ENCODE measurements around the gene NOX3.
"Not testable (repeated sequence)": the region's sequence is repeated elsewhere in the genome, so short reads cannot be mapped to it uniquely, and the experiment has no call there.

The NOX3 gene

DNA sequence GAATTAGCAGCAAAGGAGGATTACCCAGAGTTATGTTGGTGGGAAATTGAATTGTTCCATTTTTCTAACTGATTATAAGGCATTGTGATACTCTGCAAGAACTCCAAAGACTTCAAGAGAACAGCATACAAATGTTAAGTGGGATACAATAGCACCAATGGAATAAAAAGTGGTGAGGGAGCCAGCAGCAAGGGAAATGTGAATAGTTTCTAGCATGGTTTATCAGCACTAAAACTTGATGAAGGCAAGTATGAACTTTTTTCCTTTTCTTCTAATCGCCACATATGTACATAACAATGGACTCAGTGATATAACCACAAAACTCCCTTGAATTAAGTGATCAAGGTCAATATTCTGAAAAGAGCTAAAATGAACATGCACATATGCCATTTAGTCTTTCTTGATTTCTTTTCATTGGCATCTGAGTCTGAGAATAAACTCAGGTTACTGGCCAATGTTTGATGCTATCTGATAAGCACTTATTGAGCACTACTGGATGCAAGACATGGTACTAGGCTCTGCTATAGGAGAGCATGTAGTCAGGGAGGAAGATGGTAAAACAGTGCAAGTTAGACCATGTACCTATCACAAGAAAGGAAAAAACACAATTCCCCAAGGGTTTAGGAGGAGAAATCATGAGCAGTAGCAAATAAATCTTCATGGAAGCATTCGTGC is 36.6 kb upstream of the NOX3 start:
- Histone ChIP-seq H3F3A (ENCODE audit: insufficient read depth, low read length) (no peaks in the 10 kb centered on the region), H2AFZ (ENCODE audit: low read length) (no peak overlapping the region), H3K9me2 (replicated peaks; ENCODE audit: insufficient read depth, low read length) (no peaks in the 10 kb centered on the region), H4K20me1 (ENCODE audit: insufficient read depth, low read length) (no peaks in the 10 kb centered on the region), H3K9ac (ENCODE audit: low read length) (no peak overlapping the region), H3K4me2 (ENCODE audit: low read depth, low read length) (no peak overlapping the region), H3K4me3 (ENCODE audit: low read length) (no peak overlapping the region), H3K9me3 (replicated peaks; ENCODE audit: insufficient read depth, low read length) (no peaks in the 10 kb centered on the region), H3K79me2 (ENCODE audit: low read length) (no peaks in the 10 kb centered on the region), H3K27me3 (replicated peaks; ENCODE audit: insufficient read depth, low read length) (no peaks in the 10 kb centered on the region), H3K27ac (ENCODE audit: low read length) (no peak overlapping the region), H3K4me1 (ENCODE audit: low read length) (no peaks in the 10 kb centered on the region), H3K36me3 (replicated peaks; ENCODE audit: insufficient read depth, low read length) (no peaks in the 10 kb centered on the region)
- TF ChIP-seq EZH2 (optimal IDR thresholded peaks at IDR 0.05; ENCODE audit: low read depth, low read length) = no peak
- no peak for DNase-seq

DNA sequence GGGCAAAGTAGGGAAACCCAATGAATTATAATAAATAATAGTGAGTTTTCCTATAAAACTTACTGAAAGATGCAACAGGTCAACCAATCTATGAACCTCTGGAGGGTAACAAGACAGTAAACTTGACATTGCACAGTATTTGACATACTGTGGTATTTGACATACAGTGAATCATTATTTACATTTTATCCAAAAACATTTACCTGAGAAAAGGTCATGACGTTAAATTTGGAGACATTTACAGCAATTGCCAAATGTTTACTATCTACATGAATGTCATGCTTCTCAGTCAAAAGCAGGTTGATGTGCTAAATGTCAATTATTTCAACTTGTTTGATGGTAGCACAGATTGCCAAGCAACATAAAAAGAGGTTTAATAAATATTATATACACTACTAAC is 35.8 kb upstream of the NOX3 start:
- Histone ChIP-seq H3K36me3 (replicated peaks; ENCODE audit: insufficient read depth, low read length) (no peaks in the 10 kb centered on the region), H3K9me3 (replicated peaks; ENCODE audit: insufficient read depth, low read length) (no peaks in the 10 kb centered on the region), H3K27me3 (replicated peaks; ENCODE audit: insufficient read depth, low read length) (no peaks in the 10 kb centered on the region), H4K20me1 (ENCODE audit: insufficient read depth, low read length) (no peaks in the 10 kb centered on the region), H3K79me2 (ENCODE audit: low read length) (no peaks in the 10 kb centered on the region), H3K27ac (ENCODE audit: low read length) (no peak overlapping the region), H3K4me2 (ENCODE audit: low read depth, low read length) (no peak overlapping the region), H3K9ac (ENCODE audit: low read length) (no peak overlapping the region), H2AFZ (ENCODE audit: low read length) (no peak overlapping the region), H3K4me3 (ENCODE audit: low read length) (no peak overlapping the region), H3K9me2 (replicated peaks; ENCODE audit: insufficient read depth, low read length) (no peaks in the 10 kb centered on the region), H3K4me1 (ENCODE audit: low read length) (no peaks in the 10 kb centered on the region), H3F3A (ENCODE audit: insufficient read depth, low read length) (no peaks in the 10 kb centered on the region)
- TF ChIP-seq EZH2phosphoT487 (IDR thresholded peaks at IDR 0.05; ENCODE audit: low read length) (no peak), EZH2 (optimal IDR thresholded peaks at IDR 0.05; ENCODE audit: low read depth, low read length) (no peak)
- TF ChIP-seq, protein P1, sequence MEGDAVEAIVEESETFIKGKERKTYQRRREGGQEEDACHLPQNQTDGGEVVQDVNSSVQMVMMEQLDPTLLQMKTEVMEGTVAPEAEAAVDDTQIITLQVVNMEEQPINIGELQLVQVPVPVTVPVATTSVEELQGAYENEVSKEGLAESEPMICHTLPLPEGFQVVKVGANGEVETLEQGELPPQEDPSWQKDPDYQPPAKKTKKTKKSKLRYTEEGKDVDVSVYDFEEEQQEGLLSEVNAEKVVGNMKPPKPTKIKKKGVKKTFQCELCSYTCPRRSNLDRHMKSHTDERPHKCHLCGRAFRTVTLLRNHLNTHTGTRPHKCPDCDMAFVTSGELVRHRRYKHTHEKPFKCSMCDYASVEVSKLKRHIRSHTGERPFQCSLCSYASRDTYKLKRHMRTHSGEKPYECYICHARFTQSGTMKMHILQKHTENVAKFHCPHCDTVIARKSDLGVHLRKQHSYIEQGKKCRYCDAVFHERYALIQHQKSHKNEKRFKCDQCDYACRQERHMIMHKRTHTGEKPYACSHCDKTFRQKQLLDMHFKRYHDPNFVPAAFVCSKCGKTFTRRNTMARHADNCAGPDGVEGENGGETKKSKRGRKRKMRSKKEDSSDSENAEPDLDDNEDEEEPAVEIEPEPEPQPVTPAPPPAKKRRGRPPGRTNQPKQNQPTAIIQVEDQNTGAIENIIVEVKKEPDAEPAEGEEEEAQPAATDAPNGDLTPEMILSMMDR (IDR thresholded peaks at IDR 0.05; ENCODE audit: low read length) = no peak
- no peak for DNase-seq

DNA sequence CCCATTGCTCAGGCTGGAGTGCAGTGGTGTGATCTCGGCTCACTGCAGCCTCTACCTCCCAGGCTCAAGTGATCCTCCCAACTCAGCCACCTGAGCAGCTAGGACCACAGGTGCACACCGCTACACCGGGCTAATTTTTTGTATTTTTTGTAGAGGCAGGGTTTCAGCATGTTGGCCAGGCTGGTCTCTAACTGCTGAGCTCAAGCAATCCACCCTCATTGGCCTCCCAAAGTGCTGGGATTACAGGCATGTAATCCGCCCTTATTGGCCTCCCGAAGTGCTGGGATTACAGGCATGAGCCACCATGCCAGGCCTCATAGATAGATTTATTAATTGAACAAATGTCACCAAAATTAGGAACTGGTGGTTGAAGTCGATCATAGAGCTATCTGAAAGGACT is 32.6 kb upstream of the NOX3 start:
- not testable (repeated sequence) for H2AFZ ChIP-seq (ENCODE audit: low read length); H3K9me3 ChIP-seq (replicated peaks; ENCODE audit: insufficient read depth, low read length); H3K9ac ChIP-seq (ENCODE audit: low read length); H3K4me1 ChIP-seq (ENCODE audit: low read length); H3K4me2 ChIP-seq (ENCODE audit: low read depth, low read length); H4K20me1 ChIP-seq (ENCODE audit: insufficient read depth, low read length); H3K36me3 ChIP-seq (replicated peaks; ENCODE audit: insufficient read depth, low read length); H3K27ac ChIP-seq (ENCODE audit: low read length); H3K27me3 ChIP-seq (replicated peaks; ENCODE audit: insufficient read depth, low read length); H3K9me2 ChIP-seq (replicated peaks; ENCODE audit: insufficient read depth, low read length); H3K79me2 ChIP-seq (ENCODE audit: low read length); DNase-seq; H3F3A ChIP-seq (ENCODE audit: insufficient read depth, low read length); H3K4me3 ChIP-seq (ENCODE audit: low read length)

DNA sequence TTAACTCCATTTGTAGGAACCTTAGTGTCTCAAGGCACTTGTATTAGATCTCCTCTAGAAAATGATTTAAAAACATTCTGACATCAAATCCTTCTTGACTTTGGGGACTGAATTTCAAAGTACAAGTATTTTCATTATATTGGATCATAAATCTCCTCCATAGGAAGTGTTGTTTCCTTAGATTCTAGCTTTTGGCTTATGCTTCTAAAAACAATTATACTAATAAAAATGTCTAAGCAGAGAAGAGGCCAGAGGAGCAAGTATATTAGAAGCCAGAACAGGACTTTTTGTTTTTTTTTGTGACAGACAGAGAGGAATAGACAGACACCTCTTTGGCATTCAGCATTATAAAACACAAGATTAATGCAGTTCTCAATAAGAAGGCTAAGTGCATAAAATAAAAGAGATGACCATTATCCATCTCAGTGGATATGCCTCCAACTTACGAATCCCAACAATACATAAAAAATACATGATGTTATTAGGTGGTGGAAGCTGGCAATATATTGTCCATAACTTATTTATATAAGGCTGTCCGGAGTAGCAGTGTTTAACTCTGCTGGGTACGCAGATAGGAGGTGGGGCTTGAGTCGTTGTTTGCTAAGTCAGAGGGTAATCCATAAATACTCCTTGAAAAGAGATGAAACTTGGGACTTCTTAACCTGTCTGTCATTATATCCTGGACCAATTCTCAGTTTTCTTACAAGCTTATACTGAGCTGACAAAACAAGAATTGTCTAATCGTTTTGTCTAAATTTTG is 31.9 kb upstream of the NOX3 start:
- TF ChIP-seq, protein P1 (IDR thresholded peaks at IDR 0.05; ENCODE audit: low read length) = no peak
- no peak overlapping the region for H2AFZ ChIP-seq (ENCODE audit: low read length)
- no peaks in the 10 kb centered on the region for H3K27me3 ChIP-seq (replicated peaks; ENCODE audit: insufficient read depth, low read length)
- no peaks in the 10 kb centered on the region for H4K20me1 ChIP-seq (ENCODE audit: insufficient read depth, low read length)
- no peak for DNase-seq
- H3K79me2 ChIP-seq (ENCODE audit: low read length) = no peaks in the 10 kb centered on the region
- H3K4me1 ChIP-seq (ENCODE audit: low read length) = no peaks in the 10 kb centered on the region
- no peaks in the 10 kb centered on the region for H3K36me3 ChIP-seq (replicated peaks; ENCODE audit: insufficient read depth, low read length)
- no peaks in the 10 kb centered on the region for H3K9me2 ChIP-seq (replicated peaks; ENCODE audit: insufficient read depth, low read length)
- no peak overlapping the region for H3K27ac ChIP-seq (ENCODE audit: low read length)
- no peak overlapping the region for H3K4me2 ChIP-seq (ENCODE audit: low read depth, low read length)
- H3K4me3 ChIP-seq (ENCODE audit: low read length) = no peak overlapping the region
- no peaks in the 10 kb centered on the region for H3K9me3 ChIP-seq (replicated peaks; ENCODE audit: insufficient read depth, low read length)
- no peaks in the 10 kb centered on the region for H3F3A ChIP-seq (ENCODE audit: insufficient read depth, low read length)
- H3K9ac ChIP-seq (ENCODE audit: low read length) = no peak overlapping the region

Data from MM.1S (cell line).